ENCODE data around the gene KRTAP2-3.

- TF ChIP-seq CTCF (IDR thresholded peaks at IDR 0.05): no peak
- no peak for TF ChIP-seq POLR2A (IDR thresholded peaks at IDR 0.05)
Observed at GRCh38 chr17:41057547-41057946, 2.4 kb downstream of the KRTAP2-3 start.
